Liver (tissue), 9 donors: ENCODE measurements around the gene NOCT. TPM values are rescaled to one million over a fixed set of nuclear protein-coding genes. Genes with fewer than 3 reads are reported as not detected.

ENCODE experiments used
- DNase-seq: peaks from one replicate; pipeline ENCODE4 v3.0.0-alpha.2; 2017; ENCODE audit warnings: low spot score
- H3K27ac ChIP-seq, 2 donors: one replicate each; pipeline ENCODE4 v1.7.0; 2013; ENCODE audit warnings: inconsistent platforms in 2 of 2, low read length in 2 of 2, control low read depth in 1 of 2, low read depth in 1 of 2, mild to moderate bottlenecking in 1 of 2
- H3K27me3 ChIP-seq, 4 donors: one replicate each; pipeline versions ENCODE4 v1.6.1 to v1.7.0; 2013; ENCODE audit warnings: low read length in 3 of 4, inconsistent platforms in 1 of 4, mild to moderate bottlenecking in 1 of 4, moderate library complexity in 1 of 4; ENCODE audit not compliant: control insufficient read depth in 4 of 4, insufficient read depth in 4 of 4
- H3K36me3 ChIP-seq, 4 donors: one replicate each; pipeline versions ENCODE4 v1.6.1 to v1.7.0; 2013; ENCODE audit warnings: low read length in 3 of 4, mild to moderate bottlenecking in 3 of 4, low read depth in 1 of 4, moderate library complexity in 1 of 4; ENCODE audit not compliant: control insufficient read depth in 4 of 4, insufficient read depth in 3 of 4
- H3K4me1 ChIP-seq, 4 donors: one replicate each; pipeline versions ENCODE4 v1.6.1 to v1.7.0; 2013; ENCODE audit warnings: low read length in 3 of 4, mild to moderate bottlenecking in 3 of 4, moderate library complexity in 1 of 4; ENCODE audit not compliant: control insufficient read depth in 4 of 4, insufficient read depth in 4 of 4
- H3K4me3 ChIP-seq, 3 donors: one replicate each; pipeline versions ENCODE4 v1.6.1 to v1.7.0; 2013; ENCODE audit warnings: low read length in 3 of 3, control low read depth in 1 of 3, low read depth in 1 of 3, mild to moderate bottlenecking in 1 of 3
- H3K9ac ChIP-seq, 2 donors: one replicate each; pipeline ENCODE4 v1.7.0; 2013; ENCODE audit warnings: low read length in 2 of 2, mild to moderate bottlenecking in 2 of 2, moderate library complexity in 2 of 2, control low read depth in 1 of 2, low read depth in 1 of 2
- H3K9me3 ChIP-seq, 4 donors: one replicate each; pipeline versions ENCODE4 v1.6.1 to v1.7.0; 2013; ENCODE audit warnings: low read length in 3 of 4; ENCODE audit not compliant: control insufficient read depth in 4 of 4
- EGR1 ChIP-seq, 2 donors: IDR thresholded peaks; 2 replicates each; pipeline ENCODE4 v1.6.1; 2016 to 2018; ENCODE audit warnings: antibody characterized with exemption in 2 of 2, low read depth in 2 of 2
- FOXA1 ChIP-seq: IDR thresholded peaks from 2 replicates; pipeline ENCODE4 v1.6.1; 2016; ENCODE audit warnings: antibody characterized with exemption
- FOXA2 ChIP-seq: IDR thresholded peaks from 2 replicates; pipeline ENCODE4 v1.6.1; 2016; ENCODE audit warnings: antibody characterized with exemption
- GABPA ChIP-seq, 2 donors: IDR thresholded peaks in 1 of 2; conservative IDR thresholded peaks in 1 of 2; 2 replicates each; pipeline ENCODE4 v1.6.1; 2016; ENCODE audit warnings: antibody characterized with exemption in 2 of 2, mild to moderate bottlenecking in 1 of 2, moderate library complexity in 1 of 2
- HNF4A ChIP-seq, 2 donors: conservative IDR thresholded peaks; 2 replicates each; pipeline ENCODE4 v1.6.1; 2016; ENCODE audit warnings: antibody characterized with exemption in 2 of 2, mild to moderate bottlenecking in 2 of 2
- HNF4G ChIP-seq: IDR thresholded peaks from 2 replicates; pipeline ENCODE4 v1.6.1; 2016; ENCODE audit warnings: antibody characterized with exemption
- JUND ChIP-seq, 2 donors: IDR thresholded peaks; 2 replicates each; pipeline ENCODE4 v1.6.1; 2016; ENCODE audit warnings: antibody characterized with exemption in 2 of 2
- NR2F2 ChIP-seq: IDR thresholded peaks from 2 replicates; pipeline ENCODE4 v1.6.1; 2016; ENCODE audit warnings: antibody characterized with exemption
- RAD21 ChIP-seq, 2 donors: IDR thresholded peaks; 2 replicates each; pipeline ENCODE4 v1.6.1; 2016; ENCODE audit warnings: antibody characterized with exemption in 2 of 2, mild to moderate bottlenecking in 2 of 2
- RXRA ChIP-seq, 2 donors: IDR thresholded peaks; 2 replicates each; pipeline ENCODE4 v1.6.1; 2017 to 2018; ENCODE audit warnings: antibody characterized with exemption in 2 of 2, mild to moderate bottlenecking in 1 of 2
- SP1 ChIP-seq: IDR thresholded peaks from 2 replicates; pipeline ENCODE4 v1.6.1; 2018; ENCODE audit warnings: antibody characterized with exemption, mild to moderate bottlenecking
- TAF1 ChIP-seq: conservative IDR thresholded peaks from 2 replicates; pipeline ENCODE4 v1.6.1; 2016; ENCODE audit warnings: antibody characterized with exemption, mild to moderate bottlenecking
- YY1 ChIP-seq: IDR thresholded peaks from 2 replicates; pipeline ENCODE4 v1.6.1; 2016; ENCODE audit warnings: antibody characterized with exemption, mild to moderate bottlenecking
- WGBS: extraction: QIAGEN DNeasy Blood & Tissue Kit; methylation state at CpG from one replicate; pipeline ENCODE4 v1.1.7; 2013; 5-methylcytosine and 5-hydroxymethylcytosine counted together
- polyA plus RNA-seq, 2 donors: library from polyadenylated mRNA; stranded (reverse) in 1 of 2; unstranded in 1 of 2; fragments of 200-250 nt in 1 of 2; fragments of >200 nt in 1 of 2; fragmentation: Nextera tagmentation in 1 of 2; extraction: Ambion mirVana in 1 of 2; gene quantifications; one replicate each; pipeline versions ENCODE4 v1.2.1 to v1.2.3, GENCODE V29; 2013 to 2015
- total RNA-seq, 2 donors: library from RNA; depleted of rRNA; stranded (reverse); fragments of >200 nt; gene quantifications; one replicate each; pipeline ENCODE4 v1.2.3, GENCODE V29; 2014
- TF ChIP-seq, protein P1 (sequence below): IDR thresholded peaks from 2 replicates; pipeline ENCODE4 v1.6.1; 2016; ENCODE audit warnings: antibody characterized with exemption
- TF ChIP-seq, protein P2 (sequence below): IDR thresholded peaks from 2 replicates; pipeline ENCODE4 v1.6.1; 2016; ENCODE audit warnings: antibody characterized with exemption
- TF ChIP-seq, protein P3 (sequence below): fragments of 150-350 bp; IDR thresholded peaks from 2 replicates; pipeline ENCODE4 v1.5.1; 2017; ENCODE audit warnings: improper control_type of control experiment, low read depth, low read length; ENCODE audit not compliant: missing input control
- TF ChIP-seq, protein P4 (sequence below): IDR thresholded peaks from 2 replicates; pipeline ENCODE4 v1.6.1; 2016; ENCODE audit warnings: antibody characterized with exemption, mild to moderate bottlenecking
- TF ChIP-seq, protein P5 (sequence below): IDR thresholded peaks from 2 replicates; pipeline ENCODE4 v1.6.1; 2016; ENCODE audit warnings: antibody characterized with exemption
- donor health status: healthy.
- donor health status: healthy.
- donor health status: healthy.
- donor health status: healthy.
- donor health status: healthy.

NOCT gene
- total and polyA plus RNA-seq, 4 donors: 2.8 to 11.9 (median 4.3) TPM

DNA sequence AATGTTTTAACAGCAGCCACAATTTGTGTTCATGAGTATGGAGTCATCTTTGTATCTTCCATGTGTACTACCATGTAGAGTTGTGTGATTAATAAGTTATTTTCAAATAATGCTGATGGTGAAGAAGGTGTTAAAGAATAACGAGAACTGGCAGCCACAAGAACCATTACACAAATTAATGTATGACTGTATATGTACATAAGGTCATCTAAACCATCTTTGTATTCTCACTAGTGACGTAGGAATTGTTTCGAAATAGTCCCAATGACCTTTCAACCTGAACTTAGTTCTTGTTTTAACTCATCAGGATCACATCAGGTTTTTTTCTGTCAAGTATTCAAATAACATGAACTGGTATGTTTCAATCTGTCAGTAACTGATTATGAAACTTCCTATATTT, 48.3 kb upstream of the NOCT start:
- TF ChIP-seq, protein P1, sequence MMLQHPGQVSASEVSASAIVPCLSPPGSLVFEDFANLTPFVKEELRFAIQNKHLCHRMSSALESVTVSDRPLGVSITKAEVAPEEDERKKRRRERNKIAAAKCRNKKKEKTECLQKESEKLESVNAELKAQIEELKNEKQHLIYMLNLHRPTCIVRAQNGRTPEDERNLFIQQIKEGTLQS: no peak
- TF ChIP-seq, protein P2, sequence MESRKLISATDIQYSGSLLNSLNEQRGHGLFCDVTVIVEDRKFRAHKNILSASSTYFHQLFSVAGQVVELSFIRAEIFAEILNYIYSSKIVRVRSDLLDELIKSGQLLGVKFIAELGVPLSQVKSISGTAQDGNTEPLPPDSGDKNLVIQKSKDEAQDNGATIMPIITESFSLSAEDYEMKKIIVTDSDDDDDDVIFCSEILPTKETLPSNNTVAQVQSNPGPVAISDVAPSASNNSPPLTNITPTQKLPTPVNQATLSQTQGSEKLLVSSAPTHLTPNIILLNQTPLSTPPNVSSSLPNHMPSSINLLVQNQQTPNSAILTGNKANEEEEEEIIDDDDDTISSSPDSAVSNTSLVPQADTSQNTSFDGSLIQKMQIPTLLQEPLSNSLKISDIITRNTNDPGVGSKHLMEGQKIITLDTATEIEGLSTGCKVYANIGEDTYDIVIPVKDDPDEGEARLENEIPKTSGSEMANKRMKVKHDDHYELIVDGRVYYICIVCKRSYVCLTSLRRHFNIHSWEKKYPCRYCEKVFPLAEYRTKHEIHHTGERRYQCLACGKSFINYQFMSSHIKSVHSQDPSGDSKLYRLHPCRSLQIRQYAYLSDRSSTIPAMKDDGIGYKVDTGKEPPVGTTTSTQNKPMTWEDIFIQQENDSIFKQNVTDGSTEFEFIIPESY: peak; percentile 58
- TF ChIP-seq, protein P3, sequence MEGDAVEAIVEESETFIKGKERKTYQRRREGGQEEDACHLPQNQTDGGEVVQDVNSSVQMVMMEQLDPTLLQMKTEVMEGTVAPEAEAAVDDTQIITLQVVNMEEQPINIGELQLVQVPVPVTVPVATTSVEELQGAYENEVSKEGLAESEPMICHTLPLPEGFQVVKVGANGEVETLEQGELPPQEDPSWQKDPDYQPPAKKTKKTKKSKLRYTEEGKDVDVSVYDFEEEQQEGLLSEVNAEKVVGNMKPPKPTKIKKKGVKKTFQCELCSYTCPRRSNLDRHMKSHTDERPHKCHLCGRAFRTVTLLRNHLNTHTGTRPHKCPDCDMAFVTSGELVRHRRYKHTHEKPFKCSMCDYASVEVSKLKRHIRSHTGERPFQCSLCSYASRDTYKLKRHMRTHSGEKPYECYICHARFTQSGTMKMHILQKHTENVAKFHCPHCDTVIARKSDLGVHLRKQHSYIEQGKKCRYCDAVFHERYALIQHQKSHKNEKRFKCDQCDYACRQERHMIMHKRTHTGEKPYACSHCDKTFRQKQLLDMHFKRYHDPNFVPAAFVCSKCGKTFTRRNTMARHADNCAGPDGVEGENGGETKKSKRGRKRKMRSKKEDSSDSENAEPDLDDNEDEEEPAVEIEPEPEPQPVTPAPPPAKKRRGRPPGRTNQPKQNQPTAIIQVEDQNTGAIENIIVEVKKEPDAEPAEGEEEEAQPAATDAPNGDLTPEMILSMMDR: no peak
- TF ChIP-seq FOXA2 (peak; percentile 97), GABPA (IDR thresholded peaks at IDR 0.05 in 1 of 2, conservative IDR thresholded peaks at IDR 0.05 in 1 of 2) (no peak), NR2F2 (peak; percentile 57), JUND (IDR thresholded peaks at IDR 0.05) (peak; percentile 48 to 82), HNF4A (conservative IDR thresholded peaks at IDR 0.05) (peak; percentile 70 to 82), EGR1 (IDR thresholded peaks at IDR 0.05; ENCODE audit: low read depth in 2 of 2) (peak in 1 of 2 donors; percentile 9), YY1 (peak; percentile 66), RXRA (IDR thresholded peaks at IDR 0.05) (peak; percentile 91 to 96), SP1 (peak; percentile 76), FOXA1 (peak; percentile 64), RAD21 (IDR thresholded peaks at IDR 0.05) (peak; percentile 13 to 34), HNF4G (no peak), TAF1 (no peak)
- TF ChIP-seq, protein P4, sequence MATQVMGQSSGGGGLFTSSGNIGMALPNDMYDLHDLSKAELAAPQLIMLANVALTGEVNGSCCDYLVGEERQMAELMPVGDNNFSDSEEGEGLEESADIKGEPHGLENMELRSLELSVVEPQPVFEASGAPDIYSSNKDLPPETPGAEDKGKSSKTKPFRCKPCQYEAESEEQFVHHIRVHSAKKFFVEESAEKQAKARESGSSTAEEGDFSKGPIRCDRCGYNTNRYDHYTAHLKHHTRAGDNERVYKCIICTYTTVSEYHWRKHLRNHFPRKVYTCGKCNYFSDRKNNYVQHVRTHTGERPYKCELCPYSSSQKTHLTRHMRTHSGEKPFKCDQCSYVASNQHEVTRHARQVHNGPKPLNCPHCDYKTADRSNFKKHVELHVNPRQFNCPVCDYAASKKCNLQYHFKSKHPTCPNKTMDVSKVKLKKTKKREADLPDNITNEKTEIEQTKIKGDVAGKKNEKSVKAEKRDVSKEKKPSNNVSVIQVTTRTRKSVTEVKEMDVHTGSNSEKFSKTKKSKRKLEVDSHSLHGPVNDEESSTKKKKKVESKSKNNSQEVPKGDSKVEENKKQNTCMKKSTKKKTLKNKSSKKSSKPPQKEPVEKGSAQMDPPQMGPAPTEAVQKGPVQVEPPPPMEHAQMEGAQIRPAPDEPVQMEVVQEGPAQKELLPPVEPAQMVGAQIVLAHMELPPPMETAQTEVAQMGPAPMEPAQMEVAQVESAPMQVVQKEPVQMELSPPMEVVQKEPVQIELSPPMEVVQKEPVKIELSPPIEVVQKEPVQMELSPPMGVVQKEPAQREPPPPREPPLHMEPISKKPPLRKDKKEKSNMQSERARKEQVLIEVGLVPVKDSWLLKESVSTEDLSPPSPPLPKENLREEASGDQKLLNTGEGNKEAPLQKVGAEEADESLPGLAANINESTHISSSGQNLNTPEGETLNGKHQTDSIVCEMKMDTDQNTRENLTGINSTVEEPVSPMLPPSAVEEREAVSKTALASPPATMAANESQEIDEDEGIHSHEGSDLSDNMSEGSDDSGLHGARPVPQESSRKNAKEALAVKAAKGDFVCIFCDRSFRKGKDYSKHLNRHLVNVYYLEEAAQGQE: peak; percentile 62
- TF ChIP-seq, protein P5, sequence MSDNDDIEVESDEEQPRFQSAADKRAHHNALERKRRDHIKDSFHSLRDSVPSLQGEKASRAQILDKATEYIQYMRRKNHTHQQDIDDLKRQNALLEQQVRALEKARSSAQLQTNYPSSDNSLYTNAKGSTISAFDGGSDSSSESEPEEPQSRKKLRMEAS: peak; percentile 45
- Histone ChIP-seq H3K27me3 (no peaks in the 10 kb centered on the region), H3K4me3 (no peak overlapping the region), H3K9ac (no peak overlapping the region), H3K9me3 (no peaks in the 10 kb centered on the region), H3K36me3 (no peaks in the 10 kb centered on the region), H3K4me1 (peaks cover 1 to 15% (median 6%) of the 10 kb centered on the region in 4 donors), H3K27ac (peak overlapping the region; percentile 62 to 87)
- WGBS: 20% methylated on average over 3 of the region's 3 CpGs
- DNase-seq: no peak
